Breast epithelium (tissue), 4 donors: ENCODE data around the gene TOR1AIP1. TPM values are rescaled to one million over a fixed set of nuclear protein-coding genes. Genes with fewer than 3 reads are reported as not detected.

Experiments
- DNase-seq, 2 donors: peaks; one replicate each; pipeline ENCODE4 v3.0.0-alpha.2; 2019; ENCODE audit warnings: low spot score in 2 of 2
- H3K27ac ChIP-seq, 2 donors: fragments of 200-600 bp; sonication (generic) in 1 of 2; one replicate each; pipeline ENCODE4 v1.5.1; 2016 to 2019; ENCODE audit warnings: mild to moderate bottlenecking in 1 of 2
- H3K27me3 ChIP-seq, 2 donors: fragments of 200-600 bp; sonication (generic) in 1 of 2; one replicate each; pipeline versions ENCODE4 v1.5.1 to v1.6.0; 2017 to 2019; ENCODE audit warnings: control low read depth in 1 of 2, mild to moderate bottlenecking in 1 of 2
- H3K36me3 ChIP-seq: fragments of 200-600 bp; one replicate; pipeline ENCODE4 v1.5.1; 2019
- H3K4me1 ChIP-seq, 2 donors: fragments of 200-600 bp; sonication (generic); one replicate each; pipeline ENCODE4 v1.5.1; 2016 to 2019; ENCODE audit warnings: control low read depth in 1 of 2
- H3K4me3 ChIP-seq, 3 donors: fragments of 200-600 bp; sonication (generic); 1 replicate in 2 of 3; 2 replicates in 1 of 3; pipeline ENCODE4 v1.5.1; 2016 to 2019; ENCODE audit warnings: mild to moderate bottlenecking in 3 of 3, moderate library complexity in 2 of 3
- H3K9me3 ChIP-seq, 2 donors: fragments of 200-600 bp; sonication (generic) in 1 of 2; one replicate each; pipeline ENCODE4 v1.5.1; 2016 to 2019; ENCODE audit warnings: control low read depth in 1 of 2
- CTCF ChIP-seq, 3 donors: fragments of 450-650 bp; IDR thresholded peaks; one replicate each; pipeline ENCODE4 v1.5.1; 2016 to 2017; ENCODE audit warnings: antibody characterized with exemption in 3 of 3, mild to moderate bottlenecking in 3 of 3, moderate library complexity in 3 of 3
- POLR2A ChIP-seq: fragments of 450-650 bp; IDR thresholded peaks from one replicate; pipeline ENCODE4 v1.6.1; 2016; ENCODE audit warnings: antibody characterized with exemption, mild to moderate bottlenecking, moderate library complexity
- POLR2AphosphoS5 ChIP-seq, 3 donors: sonication (generic); formaldehyde crosslinking; IDR thresholded peaks; one replicate each; pipeline ENCODE4 v1.6.1; 2017; ENCODE audit warnings: antibody characterized with exemption in 3 of 3
- intact Hi-C: fragments of 100-400 bp; cut with DNase I; formaldehyde crosslinking; loops from one replicate; pipeline ENCODE4 v1.15.1; 2023; ENCODE audit warnings: low total_unique reads
- total RNA-seq, 3 donors: library from RNA; depleted of rRNA; stranded (reverse); fragments of >200 nt; gene quantifications; one replicate each; pipeline ENCODE4 v1.1.0, GENCODE V29; 2016

Gene TOR1AIP1
- total RNA-seq, 3 donors from 2014 or later, result 55.7 to 112 (median 90.9) TPM

- Histone ChIP-seq H3K4me3 (peak overlapping the region; percentile 87 to 92 (median 90)), H3K27ac (peak overlapping the region; percentile 99 to 100), H3K4me1 (peaks cover 0 to 20% of the 10 kb centered on the region in 2 donors), H3K9me3 (no peaks in the 10 kb centered on the region), H3K27me3 (no peaks in the 10 kb centered on the region), H3K36me3 (peaks cover 5% of the 10 kb centered on the region)
- TF ChIP-seq CTCF (IDR thresholded peaks at IDR 0.05), result no peak
- peak; percentile 86 for TF ChIP-seq POLR2A
- peak; percentile 86 to 92 for DNase-seq
- intact Hi-C loops, result no loop called here
These were observed 338 bp upstream of the TOR1AIP1 start for GRCh38 chr1:179881642-179882252.

- intact Hi-C loops, result no loop called here
- H3K27me3 ChIP-seq, result no peaks in the 10 kb centered on the region
- peak overlapping the region; percentile 99 to 100 for H3K27ac ChIP-seq
- peaks cover 0 to 20% of the 10 kb centered on the region in 2 donors for H3K4me1 ChIP-seq
- H3K9me3 ChIP-seq, result no peaks in the 10 kb centered on the region
- DNase-seq, result no peak
- H3K4me3 ChIP-seq, result peak overlapping the region; percentile 87 to 92 (median 90)
- TF ChIP-seq CTCF (IDR thresholded peaks at IDR 0.05) (no peak), POLR2A (no peak), POLR2AphosphoS5 (IDR thresholded peaks at IDR 0.05) (no peak)
- H3K36me3 ChIP-seq, result peaks cover 5% of the 10 kb centered on the region
These were observed 1.1 kb downstream of the TOR1AIP1 start for GRCh38 chr1:179883040-179883744.

- TF ChIP-seq POLR2AphosphoS5 (IDR thresholded peaks at IDR 0.05), result no peak
- TF ChIP-seq CTCF (IDR thresholded peaks at IDR 0.05), result no peak
- no peak for TF ChIP-seq POLR2A
- peak overlapping the region; percentile 87 to 92 (median 90) for H3K4me3 ChIP-seq
- peak overlapping the region; percentile 99 to 100 for H3K27ac ChIP-seq
- DNase-seq, result no peak
- H3K9me3 ChIP-seq, result no peaks in the 10 kb centered on the region
- intact Hi-C loops, result no loop called here
- peaks cover 0 to 20% of the 10 kb centered on the region in 2 donors for H3K4me1 ChIP-seq
- peaks cover 5% of the 10 kb centered on the region for H3K36me3 ChIP-seq
- H3K27me3 ChIP-seq, result no peaks in the 10 kb centered on the region
These were observed 1.7 kb downstream of the TOR1AIP1 start for GRCh38 chr1:179883745-179884138.

DNA sequence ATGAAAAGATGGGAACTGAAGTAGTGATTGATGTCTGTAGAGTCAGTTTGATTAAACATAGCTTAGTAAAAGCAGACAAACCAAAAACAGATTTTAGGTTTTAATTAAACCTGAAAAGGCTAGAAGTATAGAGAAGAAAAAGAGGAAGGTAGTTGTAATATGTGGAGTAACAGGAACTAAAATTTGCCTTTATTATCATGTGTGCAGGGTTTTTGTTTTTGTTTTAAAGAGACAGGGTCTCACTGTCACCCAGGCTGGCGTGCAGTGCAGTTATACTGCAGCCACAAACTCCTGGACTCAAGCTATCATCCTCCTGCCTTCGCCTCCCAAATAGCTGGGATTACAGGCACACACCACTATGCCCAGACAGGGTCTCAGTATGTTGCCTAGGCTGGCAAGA, 6.0 kb downstream of the TOR1AIP1 start:
- no peak for DNase-seq
- Histone ChIP-seq H3K9me3 (no peaks in the 10 kb centered on the region), H3K27me3 (no peaks in the 10 kb centered on the region), H3K4me3 (no peak overlapping the region), H3K27ac (no peak overlapping the region), H3K4me1 (peaks cover 0 to 20% of the 10 kb centered on the region in 2 donors), H3K36me3 (peaks cover 5% of the 10 kb centered on the region)
- intact Hi-C loops, result no loop called here
- TF ChIP-seq POLR2A, result no peak
- no peak for TF ChIP-seq CTCF (IDR thresholded peaks at IDR 0.05)
- TF ChIP-seq POLR2AphosphoS5 (IDR thresholded peaks at IDR 0.05), result no peak

- DNase-seq, result no peak
- TF ChIP-seq CTCF (IDR thresholded peaks at IDR 0.05) (no peak), POLR2AphosphoS5 (IDR thresholded peaks at IDR 0.05) (no peak), POLR2A (no peak)
- Histone ChIP-seq H3K9me3 (no peaks in the 10 kb centered on the region), H3K27ac (no peak overlapping the region), H3K4me3 (no peak overlapping the region), H3K27me3 (no peaks in the 10 kb centered on the region), H3K36me3 (peaks cover 5% of the 10 kb centered on the region), H3K4me1 (peaks cover 0 to 10% of the 10 kb centered on the region in 2 donors)
- intact Hi-C loops, result no loop called here
These were observed 7.5 kb downstream of the TOR1AIP1 start for GRCh38 chr1:179889589-179889988.
